Suppressor macrophage (primary cell): ENCODE measurements around the gene OSGIN1.
A peak's percentile ranks its signal among the peaks of the same experiment; 100 is the strongest.

Source experiments
- DNase-seq, 4 experiments: peaks; one replicate each; pipeline ENCODE4 v3.0.0-alpha.2; 2020 to 2022

OSGIN1 gene

GRCh38 chr16:83958846-83959565, 6.0 kb downstream of the OSGIN1 start:
- DNase-seq: no peak

GRCh38 chr16:83959656-83960434, 6.8 kb downstream of the OSGIN1 start:
- DNase-seq: peak; percentile 43 to 77 (median 66)

- no peak for DNase-seq
These were observed 7.6 kb downstream of the OSGIN1 start for GRCh38 chr16:83960521-83961249.

- no peak for DNase-seq
These were observed 8.6 kb downstream of the OSGIN1 start for GRCh38 chr16:83961591-83961990.

- no peak for DNase-seq
These were observed 10.5 kb downstream of the OSGIN1 start for GRCh38 chr16:83963277-83964119.

GRCh38 chr16:83964684-83965443, 11.8 kb downstream of the OSGIN1 start:
- DNase-seq: no peak

GRCh38 chr16:83965444-83966152, 12.6 kb downstream of the OSGIN1 start:
- no peak for DNase-seq

GRCh38 chr16:83966153-83966696, 13.2 kb downstream of the OSGIN1 start:
- no peak for DNase-seq

GRCh38 chr16:83967091-83967490, 14.1 kb downstream of the OSGIN1 start:
- DNase-seq: no peak

GRCh38 chr16:83967838-83968305, 14.8 kb downstream of the OSGIN1 start, which contains the start of gene NECAB2:
TSS of gene NECAB2 (plus strand) at chr16:83968244. CDS start at chr16:83968649, 405 bp downstream.
- DNase-seq: peak; percentile 50 to 86 (median 66)

GRCh38 chr16:83968306-83968851, 15.3 kb downstream of the OSGIN1 start:
- DNase-seq: no peak

- DNase-seq: no peak
These were observed 16.0 kb downstream of the OSGIN1 start for GRCh38 chr16:83968891-83969649.

- no peak for DNase-seq
These were observed 16.9 kb downstream of the OSGIN1 start for GRCh38 chr16:83969771-83970429.

- DNase-seq: no peak
These were observed 17.4 kb downstream of the OSGIN1 start for GRCh38 chr16:83970430-83970815.

GRCh38 chr16:83971165-83972130, 18.4 kb downstream of the OSGIN1 start:
- no peak for DNase-seq

- no peak for DNase-seq
These were observed 19.4 kb downstream of the OSGIN1 start for GRCh38 chr16:83972256-83973008.

GRCh38 chr16:83973077-83973476, 20.0 kb downstream of the OSGIN1 start:
- no peak for DNase-seq
